T follicular helper cell (primary cell): ENCODE data around the gene NECTIN3.

Source experiments
- DNase-seq: peaks from one replicate; pipeline ENCODE4 v3.0.0-alpha.2; 2020; ENCODE audit warnings: low read depth

NECTIN3 gene

DNA sequence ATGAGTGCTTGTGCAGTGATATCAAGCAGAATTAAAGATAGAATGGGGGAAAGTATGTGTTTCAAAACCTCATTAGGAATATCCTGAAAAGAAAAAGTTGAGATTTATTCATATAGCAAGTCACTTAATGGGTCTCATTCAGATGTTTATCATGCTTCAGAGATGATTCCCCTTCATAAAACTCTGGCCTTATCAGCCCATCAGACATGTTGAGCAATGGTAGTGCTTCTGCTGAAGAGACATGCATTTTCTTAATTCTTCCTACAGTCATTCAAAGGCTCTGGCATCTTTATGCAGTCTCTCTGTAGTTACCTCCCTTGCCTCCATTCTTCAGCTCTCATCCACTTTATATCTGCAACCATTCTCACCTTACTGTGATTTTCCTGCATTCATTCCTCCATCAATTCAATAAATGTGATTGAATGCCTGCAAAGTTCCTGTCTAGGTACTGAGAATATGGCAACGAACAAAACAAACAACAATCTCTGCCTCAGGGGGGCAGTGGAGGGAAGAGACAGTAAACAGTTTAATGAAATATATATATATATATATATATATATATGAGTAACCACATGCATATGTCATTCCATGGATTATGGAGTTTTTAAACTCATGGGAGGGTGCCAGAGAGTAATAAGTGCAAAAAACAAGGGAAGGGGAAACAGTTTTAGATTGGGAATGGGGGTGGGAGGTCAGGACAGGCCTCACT lies 138.5 kb downstream of the NECTIN3 start:
- DNase-seq, result no peak

DNA sequence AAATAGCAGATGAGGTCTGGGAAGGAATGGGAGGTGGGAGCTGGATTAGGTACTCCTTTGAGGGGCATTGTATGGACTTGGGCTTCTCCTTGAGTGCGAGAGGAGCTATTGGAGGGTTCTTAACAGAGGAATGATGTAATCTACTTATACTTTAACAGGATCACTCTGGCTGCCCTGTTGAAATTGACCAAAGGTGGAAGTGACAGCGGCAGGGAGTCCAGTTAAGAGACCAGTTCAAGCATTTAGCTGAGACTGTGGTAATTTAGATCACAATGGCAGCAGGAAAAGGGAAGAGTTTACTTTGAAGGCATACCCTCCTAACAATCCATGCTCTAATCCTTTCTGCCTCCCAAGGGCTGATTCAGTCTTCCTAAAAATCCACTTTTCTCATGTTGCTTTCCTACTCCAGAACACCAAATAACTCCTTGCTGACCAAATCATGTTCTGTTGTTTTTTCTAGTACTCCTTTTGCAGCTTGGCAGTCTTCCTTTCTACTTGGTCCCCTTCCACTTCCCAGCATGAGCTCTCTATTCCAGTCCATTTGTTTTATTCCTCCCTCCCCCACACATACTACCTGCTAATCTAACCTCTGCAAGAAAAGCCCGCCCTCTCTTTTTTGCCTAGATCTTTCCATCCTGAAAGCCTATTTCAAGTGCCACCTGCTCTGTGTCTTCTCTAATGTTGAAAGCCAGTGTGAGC lies 139.4 kb downstream of the NECTIN3 start:
- DNase-seq, result no peak

DNA sequence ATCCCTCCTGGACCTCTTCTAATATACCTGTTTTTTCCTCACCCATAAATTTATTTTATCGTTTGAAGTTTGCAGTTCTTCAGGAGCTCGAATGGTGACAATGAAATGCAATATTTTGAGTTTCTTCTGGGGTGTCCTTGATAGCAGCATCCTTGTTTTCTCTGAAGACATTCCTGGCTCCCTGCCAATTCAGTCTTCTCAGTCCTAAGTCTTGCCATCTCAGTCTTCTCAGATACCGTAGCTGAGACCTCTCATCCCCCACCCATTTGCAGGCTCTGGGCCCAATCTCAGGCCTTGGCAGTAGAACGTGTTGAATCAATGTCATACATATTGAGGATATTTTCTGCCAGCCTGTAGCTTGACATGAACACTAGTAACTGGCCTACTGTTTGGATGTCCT lies 140.9 kb downstream of the NECTIN3 start:
- no peak for DNase-seq

DNA sequence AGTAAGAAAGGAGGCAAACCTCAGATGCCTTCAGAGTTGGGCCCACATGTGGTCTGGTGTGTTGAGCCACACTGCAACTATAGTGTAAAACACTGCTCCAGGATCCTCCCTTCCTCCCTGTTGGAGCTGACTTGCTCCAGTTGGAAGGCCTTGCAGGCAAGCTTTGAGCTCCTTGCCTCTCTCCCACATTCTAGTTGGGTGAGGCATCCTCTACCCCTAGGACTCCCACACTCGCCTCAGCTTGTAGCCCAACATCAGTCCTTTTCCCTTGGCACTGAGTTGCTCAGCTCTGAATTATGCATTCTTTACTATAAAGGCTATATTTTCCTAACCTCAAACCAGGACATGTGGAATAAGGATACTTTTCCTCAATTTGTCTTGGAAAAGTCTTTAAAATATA lies 143.9 kb downstream of the NECTIN3 start:
- no peak for DNase-seq

DNA sequence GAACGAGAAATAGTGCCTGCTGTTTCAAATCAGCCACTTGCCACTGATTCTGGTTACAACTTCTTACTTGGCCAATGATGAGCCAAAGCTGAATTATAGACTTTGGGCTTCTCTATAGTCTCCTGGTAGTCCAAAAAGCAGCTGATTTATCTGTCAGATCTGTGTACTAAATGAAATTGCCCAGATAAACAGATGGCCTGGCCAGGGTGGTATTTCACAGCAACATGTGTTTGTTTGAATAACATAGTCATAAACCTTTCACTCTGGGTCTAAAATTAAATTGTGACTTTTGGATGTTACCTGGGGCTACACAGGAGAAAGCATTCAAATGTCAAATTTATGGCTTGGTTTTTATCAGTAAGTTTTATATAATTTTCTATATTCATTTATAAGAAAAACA lies 147.0 kb downstream of the NECTIN3 start:
- DNase-seq, result no peak

DNA sequence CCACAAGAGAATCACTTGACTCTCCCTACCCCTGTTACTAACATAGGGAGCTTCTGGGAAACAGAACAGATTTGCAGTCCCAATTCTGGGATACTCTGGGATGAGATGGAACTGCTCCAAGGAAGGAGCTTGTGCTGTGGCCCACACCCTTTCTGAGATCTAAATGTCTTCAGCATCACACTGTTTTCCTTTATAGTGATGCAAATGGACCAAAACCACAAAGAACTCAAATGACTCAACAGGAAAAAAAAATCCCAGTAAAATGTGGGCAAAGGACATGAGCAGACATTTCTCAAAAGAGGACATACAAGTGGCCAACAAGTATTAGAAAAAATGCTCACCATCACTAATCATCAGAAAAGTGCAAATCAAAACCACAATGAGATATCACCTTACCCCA lies 155.6 kb downstream of the NECTIN3 start:
- no peak for DNase-seq

DNA sequence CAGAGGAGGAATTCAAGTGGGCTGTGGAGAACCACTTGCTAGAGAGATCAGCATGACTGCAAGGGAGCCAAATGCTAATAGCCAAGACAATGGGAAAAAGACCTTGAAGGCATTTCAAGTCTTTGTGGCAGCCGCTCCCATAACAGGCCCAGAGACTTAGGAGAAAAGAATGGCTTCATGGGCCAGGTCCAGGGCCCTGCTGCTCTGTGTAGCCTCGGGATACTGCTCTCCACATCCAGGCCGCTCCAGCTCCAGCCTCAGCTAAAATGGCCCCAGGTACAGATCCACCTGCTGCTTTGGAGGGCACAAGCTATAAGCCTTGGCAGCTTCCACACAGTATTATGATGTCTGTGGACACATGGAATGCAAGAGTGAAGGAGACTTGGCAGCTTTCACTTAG lies 157.7 kb downstream of the NECTIN3 start:
- DNase-seq, result no peak

DNA sequence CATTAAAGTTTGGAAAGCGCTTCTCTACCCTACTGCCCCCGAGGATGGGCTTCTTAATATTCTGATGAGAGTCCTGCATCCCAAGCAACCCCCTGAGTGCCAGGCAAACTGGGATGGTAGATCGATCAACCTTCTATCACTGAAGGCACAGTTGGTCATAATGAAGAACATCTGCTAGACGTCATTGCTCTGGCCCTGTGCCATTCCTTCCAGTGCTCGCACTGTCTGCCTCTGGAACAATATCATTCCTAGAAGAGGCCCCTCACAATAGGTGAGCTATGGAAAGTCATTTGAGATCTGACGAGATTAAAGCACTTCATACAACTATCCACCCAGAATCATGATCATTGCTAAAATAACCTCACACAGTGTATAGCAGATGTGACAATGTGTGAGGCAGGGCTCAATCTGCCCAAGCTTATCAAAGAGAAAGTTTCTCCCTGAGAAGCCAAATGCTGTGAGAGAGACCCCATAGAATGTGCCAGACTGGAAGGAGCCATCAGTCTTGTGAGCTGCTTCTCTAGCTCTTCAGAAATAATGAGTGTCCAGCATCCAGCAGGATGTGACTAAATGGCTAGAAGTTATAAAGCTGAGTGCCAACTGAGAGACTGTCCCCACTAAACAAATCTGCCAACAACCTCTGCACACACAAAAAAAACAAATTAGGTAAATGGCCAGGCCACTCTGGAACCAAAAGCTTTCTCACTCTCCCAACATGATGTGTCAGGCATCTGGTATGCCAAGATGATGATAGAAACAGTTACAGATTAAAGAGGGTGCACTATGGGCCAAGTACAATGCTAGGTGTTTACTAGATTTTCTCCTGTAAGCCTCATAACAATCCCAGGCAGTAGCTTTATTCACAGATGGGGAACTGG lies 165.5 kb downstream of the NECTIN3 start:
- no peak for DNase-seq

DNA sequence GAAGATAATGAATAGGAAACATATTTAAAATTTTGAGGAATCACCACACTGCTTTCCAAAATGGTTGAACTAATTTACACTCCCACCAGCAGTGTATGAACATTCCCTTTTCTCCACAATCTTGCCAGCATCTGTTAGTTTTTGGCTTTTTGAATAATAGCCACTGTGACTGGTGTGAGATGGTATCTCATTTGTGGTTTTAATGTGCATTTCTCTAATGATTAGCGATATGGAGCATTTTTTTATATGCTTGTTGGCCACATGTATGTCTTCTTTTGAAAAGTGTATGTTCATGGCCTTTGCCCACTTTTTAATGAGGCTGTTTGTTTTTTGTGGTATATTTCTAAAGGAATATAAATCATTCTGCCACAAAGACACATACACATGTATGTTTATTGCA lies 166.3 kb downstream of the NECTIN3 start:
- DNase-seq, result no peak

DNA sequence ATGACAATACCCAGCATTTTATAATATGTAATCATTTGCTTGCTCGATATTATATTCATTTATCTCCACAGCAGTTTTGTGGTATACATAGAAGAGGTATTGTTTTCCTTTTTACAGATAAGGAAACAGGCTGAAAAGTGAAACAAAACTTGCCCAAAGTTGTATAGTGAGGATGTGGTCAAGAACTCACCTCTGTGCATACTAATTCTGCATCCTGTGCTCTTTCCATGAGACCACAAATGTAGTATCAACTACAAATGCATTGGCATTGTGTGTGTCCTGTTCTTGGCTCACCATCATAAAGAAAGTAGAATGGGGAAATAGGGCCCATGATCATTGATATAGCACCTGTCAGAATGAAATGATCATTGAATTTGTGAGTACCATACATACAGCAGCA lies 167.3 kb downstream of the NECTIN3 start:
- no peak for DNase-seq

DNA sequence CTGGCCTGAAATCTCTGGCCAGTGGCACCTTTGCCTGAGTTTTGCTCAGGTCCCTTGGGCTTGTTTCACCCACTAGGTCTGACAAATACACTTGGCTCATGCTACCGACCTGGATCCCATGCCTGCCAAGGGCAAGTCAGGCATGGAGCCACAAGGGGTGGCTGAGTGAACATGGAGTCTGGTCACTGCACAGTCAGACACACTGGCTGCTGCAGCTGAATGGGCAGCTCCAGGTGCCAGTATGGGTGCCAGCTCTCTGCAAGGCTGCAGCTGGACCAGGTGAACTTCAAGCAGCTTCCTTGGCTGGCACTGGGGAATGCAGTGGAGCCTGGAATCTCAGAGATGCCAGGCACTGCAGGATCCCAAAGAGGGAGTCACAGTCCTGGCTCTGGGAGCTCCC lies 170.3 kb downstream of the NECTIN3 start:
- DNase-seq, result no peak
